ENCODE results near the gene RHO.
A peak's percentile ranks its signal among the peaks of the same experiment; 100 is the strongest.
"Not testable (repeated sequence)": the region's sequence is repeated elsewhere in the genome, so short reads cannot be mapped to it uniquely, and the experiment has no call there.

RHO gene

DNA sequence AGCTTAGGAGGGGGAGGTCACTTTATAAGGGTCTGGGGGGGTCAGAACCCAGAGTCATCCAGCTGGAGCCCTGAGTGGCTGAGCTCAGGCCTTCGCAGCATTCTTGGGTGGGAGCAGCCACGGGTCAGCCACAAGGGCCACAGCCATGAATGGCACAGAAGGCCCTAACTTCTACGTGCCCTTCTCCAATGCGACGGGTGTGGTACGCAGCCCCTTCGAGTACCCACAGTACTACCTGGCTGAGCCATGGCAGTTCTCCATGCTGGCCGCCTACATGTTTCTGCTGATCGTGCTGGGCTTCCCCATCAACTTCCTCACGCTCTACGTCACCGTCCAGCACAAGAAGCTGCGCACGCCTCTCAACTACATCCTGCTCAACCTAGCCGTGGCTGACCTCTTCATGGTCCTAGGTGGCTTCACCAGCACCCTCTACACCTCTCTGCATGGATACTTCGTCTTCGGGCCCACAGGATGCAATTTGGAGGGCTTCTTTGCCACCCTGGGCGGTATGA lies at the start of gene RHO:
Gene RHO, plus strand, starts transcription at position 51 of the 512 bp plus-strand sequence. Its CDS starts 95 bp downstream, at position 146.
- no peak for ATAC-seq

DNA sequence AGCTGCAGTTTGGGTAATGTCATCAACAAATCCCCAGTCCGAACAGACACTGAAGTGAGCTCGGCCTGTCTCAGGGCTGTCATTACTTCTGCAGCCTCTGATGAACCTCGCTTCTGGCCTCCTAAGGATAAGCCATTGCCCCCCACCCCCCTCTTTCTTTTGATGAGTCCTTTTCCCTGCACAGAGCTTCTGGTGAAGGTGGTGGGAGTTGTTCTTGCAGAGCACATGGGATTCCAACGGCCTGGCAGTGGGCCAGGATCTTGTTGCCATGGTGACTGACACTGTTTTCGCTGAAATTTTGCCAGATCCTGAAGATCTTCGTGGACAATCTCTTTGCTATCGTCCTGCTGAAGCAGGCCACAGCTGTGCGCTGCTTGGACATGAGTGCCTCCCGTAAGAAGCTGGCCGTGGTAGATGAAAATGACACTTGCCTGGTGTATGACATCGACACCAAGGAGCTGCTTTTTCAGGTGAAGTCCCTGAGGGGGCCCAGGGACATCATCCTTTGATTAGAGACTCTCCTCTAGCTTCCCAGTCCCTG lies 47.1 kb upstream of the RHO start:
- ATAC-seq = not testable (repeated sequence)

DNA sequence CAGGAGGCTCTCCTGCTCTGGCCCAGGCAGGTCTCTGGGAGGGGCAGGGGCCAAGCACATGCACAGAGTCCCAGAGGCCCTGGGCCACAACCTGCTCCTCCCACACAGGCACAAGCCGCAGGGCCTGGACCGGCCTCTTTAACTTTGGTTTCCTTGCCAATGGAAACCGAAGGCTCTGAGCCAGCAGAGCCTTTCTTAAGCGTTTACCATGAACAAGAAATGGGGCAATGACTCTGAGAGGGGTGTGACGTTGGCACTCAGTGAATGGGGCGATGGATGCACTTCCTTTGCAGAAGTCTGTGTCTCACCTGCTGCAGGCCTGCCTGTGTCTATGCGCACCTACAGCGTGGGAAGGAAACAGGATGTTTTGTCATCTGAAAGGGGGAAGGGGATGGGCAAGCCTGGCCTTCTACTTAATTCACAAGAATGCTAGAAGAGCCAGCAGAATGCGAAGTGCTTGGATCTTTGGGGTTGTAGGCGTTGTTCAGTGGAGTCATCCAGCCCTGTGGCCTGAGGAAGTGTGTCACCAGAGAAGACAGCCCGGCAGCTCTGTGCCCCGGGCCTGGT lies 46.6 kb upstream of the RHO start:
- ATAC-seq = peak; percentile 73 to 76

DNA sequence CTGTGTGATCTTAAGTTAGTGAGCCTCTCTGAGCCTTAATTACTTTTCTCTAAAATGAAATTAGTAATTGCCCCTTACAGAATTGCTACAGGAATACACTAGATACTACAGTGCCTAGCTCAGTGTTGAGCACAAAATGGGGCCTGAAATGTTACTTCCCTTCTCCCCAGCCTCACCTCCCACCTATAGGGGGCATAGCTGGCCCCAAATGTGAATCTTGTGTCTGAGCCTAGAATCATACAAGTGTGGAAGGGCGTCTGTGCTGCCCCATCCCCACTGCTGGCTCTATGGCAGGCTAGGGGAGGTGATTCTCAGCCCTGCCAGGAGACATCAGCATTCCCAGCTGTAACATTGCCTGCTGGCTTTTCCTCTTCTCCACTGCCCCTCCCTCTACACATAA lies 45.7 kb upstream of the RHO start:
- no peak for ATAC-seq

DNA sequence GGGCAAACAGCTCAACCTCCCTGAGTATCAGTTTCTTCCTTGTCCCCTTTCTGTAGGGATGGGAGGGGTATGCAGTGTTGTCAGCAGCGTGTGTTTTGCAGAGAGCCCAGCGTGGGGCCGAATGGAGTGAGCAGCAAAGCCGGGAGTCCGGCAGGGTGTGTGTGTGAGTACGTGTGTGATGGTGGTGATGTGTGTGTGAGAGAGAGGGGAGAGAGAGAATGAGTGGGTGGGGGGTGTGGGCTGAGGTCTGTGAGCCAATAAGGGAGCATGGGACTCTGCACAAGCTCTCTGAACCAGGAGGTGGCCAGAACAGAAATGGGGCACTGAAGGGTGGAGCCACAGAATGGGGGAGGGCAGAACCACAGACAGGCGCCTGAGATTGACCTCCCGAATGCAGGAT lies 44.6 kb upstream of the RHO start:
- no peak for ATAC-seq

DNA sequence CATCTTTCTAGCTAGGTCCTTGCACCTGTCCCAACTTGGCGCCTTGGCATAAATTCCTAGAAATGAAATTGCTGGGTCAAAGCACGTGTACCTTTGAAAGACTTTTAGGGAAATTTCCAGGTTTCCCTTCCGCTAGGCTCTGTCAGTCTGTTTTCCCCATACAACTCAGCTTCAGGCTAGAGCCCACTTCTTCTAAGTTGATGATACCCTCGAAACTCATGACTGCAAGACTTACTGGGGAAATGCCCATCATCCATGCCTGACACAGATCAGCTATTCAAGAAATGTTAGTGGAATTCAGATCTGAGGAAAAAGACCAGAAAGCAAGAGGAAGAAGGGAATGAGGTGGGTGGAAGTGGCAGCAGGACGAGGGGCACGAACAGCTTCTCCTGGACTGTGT lies 43.3 kb upstream of the RHO start:
- ATAC-seq = not testable (repeated sequence)

DNA sequence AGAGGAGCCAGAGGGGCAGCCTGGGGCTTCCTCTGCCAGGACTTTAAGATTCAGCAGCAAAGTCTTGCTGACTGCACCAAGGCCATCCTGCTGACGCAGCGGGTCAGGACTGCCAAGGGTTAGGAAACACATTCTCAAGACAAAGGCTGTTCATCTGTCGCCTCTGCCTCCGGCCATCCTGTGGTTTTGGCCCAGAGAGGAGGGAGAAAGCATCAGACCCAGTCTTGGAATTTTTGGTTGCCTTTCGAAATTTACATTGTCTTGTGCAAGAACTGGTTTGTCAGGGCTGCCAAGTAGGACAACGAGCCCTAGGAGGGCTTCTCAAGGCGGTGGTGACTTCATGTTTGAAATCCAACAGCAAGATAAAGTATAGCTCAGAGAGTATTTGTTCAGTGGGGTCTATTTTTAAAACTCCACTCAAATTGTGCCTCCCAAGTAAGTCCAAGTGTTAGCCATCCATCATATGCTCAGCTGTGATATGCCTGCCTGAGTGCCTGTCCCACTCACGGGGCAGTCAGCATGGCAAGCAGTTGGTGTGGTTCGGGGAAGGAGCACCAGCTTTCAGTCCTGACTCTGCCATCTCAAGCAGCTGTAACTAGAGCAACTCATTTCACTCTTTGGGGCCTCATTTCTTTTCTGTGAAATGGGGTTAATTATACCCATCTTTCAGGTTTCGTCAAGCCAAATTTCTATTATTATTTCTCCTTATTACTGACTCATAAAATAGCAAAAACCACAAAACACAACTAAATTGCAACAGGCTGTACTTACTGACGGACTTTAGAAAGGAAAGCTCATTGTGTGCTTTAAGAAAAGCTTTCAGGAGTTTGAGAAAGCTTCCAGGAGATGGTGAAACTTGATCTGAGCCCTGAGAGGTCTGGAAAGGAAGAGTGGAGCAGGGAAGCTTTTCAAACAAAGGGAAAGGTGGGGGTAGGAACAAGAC lies 42.4 kb upstream of the RHO start:
- ATAC-seq = peak; percentile 31 to 37

DNA sequence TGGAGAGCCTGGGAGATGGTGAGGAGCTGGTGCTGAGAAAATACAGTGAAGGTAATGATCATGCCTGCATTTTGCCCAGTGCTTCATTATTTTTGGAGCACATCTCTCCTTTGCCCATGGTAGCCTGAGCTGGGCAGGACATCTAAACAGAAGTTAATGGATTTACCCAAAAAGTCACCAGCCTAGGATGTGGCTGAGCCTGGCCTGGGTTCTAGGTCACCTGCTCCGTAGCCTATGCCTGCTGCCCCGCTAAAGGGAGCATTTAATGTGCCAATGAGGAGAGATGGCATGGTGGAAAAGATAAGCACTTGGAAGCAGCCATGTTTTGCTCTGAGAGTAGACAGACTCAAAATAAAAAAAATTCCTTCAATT lies 41.8 kb upstream of the RHO start:
- no peak for ATAC-seq

DNA sequence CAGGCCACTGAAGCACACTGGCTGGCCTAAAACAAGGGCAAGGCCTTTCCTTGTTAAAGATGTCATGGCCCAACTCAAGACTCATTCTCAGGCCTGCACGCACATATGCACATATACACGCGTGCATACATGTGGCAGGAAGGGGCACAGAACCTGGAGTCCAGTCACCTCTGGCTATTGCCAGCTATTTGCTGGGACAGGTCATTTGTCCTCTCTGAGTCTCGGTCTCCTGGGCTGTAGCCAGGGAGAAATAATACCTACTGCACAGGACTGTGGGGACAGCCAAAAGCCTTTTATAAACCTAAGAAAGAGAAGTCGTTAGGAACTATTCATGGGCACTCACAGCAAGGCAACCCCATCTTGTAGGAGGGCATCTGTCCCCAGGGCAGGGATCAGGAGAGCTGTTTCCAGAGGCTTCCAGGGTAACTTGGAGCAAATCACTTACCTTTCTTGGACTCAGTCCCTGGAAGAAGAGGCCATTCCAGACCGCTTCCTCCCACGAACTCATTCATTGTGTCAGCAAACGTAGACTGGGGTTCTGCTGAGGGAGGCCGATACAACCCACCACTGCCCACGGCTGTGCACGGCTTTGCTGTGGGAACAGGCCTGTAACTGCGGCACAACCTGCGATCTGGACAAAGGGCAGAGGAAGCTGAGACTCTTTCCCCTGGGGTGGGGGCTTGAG lies 41.1 kb upstream of the RHO start:
- no peak for ATAC-seq

DNA sequence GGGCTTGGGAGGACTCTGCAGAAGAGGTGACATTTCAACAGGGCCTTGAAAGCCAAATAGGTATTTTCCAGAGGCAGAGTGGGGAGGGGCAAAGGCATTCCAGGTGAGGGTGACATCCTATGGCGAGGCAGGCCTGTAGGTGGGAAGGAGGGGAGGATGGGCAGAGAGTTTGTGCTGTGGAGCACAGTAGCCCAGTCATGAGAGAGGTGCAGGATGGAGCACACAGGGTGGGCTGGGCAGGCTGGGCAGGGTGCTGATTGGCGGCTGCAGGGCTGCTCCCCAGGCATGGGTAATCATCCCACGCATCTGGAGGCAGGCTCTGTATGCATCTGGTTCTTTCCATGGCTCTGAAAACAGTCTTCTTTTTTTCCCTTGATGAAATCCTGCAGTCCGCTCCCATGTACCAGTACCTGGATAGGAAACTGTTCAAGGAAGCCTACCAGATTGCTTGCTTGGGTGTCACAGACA lies 40.5 kb upstream of the RHO start:
- ATAC-seq = not testable (repeated sequence)

DNA sequence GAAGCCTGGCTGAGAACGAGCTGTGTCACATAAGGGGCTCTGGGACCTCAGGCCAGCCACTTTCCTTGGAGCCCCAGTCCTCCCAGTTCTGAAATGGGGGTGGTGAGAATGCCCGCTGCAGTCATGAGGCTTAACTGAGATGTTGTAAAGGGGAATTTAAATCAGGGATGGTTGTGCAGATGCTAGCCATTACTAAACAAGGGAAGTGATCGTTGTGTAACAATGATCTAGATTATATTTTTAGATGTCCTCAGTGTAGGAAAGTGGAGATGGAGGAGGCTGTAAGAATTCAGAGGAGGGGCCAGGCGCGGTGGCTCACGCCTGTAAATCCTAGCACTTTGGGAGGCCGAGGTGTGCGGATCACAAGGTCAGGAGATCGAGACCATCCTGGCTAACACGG lies 39.2 kb upstream of the RHO start:
- ATAC-seq = not testable (repeated sequence)

DNA sequence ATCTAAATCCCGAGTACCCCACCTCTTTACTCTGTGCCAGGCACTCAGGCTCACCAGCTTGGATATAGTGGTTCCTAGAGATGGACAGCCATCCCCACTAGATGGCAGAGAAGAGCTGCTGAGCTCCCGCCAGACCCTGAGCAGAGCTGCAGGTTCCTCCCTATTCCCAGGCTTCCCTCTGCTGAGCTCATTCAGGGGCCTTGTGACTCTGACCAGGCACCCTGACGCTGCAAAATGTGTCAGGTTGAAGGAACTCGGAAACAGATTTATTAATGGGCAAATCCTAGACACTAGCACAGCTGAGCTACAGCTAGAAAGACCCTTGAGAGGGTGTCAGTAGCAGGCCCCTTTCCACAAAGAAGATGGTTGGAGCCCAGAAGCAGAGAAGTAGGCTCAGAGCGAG lies 38.2 kb upstream of the RHO start:
- ATAC-seq = peak; percentile 69 to 84

DNA sequence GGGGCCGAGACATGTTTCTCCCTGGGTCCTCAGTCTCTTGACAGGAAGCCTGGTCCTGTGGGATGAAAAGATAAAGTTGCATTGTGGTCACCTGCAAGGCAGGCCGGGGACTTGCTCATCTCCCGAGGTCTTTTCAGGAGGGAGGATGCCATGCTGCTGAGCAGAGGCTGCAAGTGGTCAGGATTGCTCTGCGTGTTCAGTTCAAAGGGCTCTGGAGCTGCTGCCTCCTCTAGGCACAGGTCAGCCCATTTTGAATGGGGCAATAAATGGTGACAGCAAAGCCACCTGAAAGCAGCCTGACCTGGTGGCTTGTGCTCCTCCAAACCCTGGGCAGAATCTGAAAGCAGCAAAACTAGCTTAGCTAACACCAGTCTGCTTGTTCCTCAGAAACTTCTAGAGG lies 37.4 kb upstream of the RHO start:
- ATAC-seq = not testable (repeated sequence)

DNA sequence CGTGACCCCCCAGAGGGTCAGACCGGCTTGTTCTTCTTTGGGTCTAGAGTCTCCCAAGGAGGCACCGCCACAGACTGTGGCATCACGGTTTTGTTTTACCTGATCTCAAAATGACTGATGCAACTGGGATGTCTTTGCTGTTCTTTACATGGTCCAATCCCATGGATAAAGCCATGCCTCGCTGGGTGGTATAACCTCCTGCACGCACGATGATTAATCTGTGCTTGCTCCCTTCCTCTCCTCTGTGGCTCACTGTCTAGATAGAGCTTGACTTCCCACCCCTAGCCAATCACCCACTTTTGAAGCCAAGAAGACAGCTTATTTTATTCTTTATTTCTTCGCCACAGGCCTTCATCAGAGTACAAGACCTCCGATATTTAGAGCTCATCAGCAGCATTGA lies 36.6 kb upstream of the RHO start:
- ATAC-seq = no peak

DNA sequence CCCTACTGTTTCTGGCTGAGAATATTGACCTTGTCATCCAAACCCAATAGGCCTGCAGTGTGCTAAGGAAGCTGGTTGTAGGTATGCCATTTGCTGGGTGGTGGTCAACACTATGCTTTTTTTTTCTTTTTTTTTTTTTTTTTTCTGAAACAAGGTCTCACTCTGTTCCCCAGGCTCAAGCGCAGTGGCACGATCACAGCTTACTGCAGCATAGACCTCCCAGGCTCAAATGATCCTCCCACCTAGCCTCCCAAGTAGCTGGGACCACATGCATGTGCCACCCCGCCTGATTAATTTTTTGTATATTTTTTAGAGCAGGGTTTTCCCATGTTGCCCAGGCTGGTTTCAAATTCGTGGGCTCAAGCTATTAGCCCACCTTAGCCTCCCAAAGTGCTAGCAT lies 35.7 kb upstream of the RHO start:
- ATAC-seq = no peak

DNA sequence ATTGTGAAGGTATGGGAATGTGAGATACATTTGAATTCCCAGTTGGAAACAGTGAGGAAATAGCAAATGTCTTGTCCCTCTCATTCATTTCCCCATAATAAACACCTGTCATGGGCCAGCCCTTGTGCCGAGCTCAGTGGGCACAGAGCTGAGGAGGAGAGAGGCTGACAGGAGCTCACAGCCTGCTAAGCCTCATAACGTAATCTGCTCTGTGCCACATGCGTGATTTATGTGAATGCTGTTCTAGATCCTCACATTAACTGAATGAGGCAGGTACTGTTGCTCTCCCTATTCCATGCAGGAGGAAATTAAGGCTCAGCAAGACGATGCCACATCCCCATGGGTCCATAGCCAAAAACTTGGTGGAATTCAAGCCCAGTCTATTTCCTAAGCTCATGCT lies 35.2 kb upstream of the RHO start:
- ATAC-seq = no peak

DNA sequence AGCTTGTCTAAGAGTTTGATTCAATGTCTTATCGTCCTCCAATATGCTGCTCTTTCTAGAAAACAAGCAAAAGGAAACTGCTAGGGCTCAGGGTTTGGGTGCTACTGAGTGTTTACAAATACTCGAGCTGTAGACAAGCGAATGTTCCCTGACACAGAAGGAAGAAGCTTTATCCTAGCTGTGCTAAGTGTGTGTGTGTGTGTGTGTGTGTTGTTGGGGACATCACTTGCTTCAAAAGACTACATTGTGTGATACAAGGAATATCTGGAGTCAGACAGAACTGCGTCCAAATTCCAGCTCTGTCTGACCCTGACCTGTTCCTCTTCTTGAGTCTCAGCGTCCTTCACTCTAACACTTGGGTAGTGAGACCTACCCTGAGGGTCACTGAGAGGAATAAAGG lies 33.9 kb upstream of the RHO start:
- ATAC-seq = not testable (repeated sequence)

DNA sequence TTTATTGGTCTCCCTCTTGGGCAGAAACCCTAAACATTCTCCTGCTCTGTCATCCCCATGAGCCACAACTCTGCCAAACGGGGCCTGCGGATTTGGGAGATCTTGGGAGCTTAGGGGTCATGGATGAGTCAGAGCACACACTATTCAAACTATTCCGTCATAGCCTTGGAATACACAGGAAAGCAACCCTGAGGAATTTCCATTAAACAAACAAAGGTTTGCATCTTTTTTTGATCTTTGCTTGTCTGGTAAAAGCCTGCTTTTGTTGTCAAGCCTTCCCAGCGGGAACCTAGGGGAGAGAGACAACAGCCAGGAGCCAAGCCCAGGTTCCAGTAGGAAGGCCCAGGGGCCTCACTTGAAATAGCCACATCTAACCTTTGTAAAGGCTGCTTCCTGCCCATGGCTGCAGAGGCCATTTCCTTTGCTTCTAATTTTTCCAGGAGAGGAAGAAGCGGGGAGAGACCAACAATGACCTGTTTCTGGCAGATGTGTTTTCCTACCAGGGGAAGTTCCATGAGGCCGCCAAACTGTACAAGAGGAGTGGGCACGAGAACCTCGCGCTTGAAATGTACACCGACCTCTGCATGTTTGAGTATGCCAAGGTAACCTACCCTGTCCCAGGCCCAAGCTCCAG lies 33.3 kb upstream of the RHO start:
- ATAC-seq = not testable (repeated sequence)

DNA sequence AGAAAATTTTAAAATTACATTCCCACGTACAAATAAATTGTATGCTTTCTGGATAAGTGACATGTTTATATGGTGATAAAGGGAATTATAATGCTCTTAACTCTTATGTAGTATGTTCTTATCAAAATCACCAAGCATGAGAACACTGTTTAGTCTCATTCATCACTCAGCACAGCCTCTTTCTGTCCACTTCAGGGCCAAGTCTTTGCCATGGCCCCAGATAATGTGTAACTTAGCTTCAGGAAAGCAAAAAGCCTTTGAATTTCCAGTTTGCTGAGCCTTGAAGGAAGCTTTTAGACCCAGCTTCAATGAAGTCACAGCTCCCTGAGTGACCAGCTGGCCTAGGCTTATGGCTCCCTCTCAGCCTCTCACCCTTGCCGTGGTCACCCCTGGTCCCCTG lies 30.6 kb upstream of the RHO start:
- not testable (repeated sequence) for ATAC-seq

DNA sequence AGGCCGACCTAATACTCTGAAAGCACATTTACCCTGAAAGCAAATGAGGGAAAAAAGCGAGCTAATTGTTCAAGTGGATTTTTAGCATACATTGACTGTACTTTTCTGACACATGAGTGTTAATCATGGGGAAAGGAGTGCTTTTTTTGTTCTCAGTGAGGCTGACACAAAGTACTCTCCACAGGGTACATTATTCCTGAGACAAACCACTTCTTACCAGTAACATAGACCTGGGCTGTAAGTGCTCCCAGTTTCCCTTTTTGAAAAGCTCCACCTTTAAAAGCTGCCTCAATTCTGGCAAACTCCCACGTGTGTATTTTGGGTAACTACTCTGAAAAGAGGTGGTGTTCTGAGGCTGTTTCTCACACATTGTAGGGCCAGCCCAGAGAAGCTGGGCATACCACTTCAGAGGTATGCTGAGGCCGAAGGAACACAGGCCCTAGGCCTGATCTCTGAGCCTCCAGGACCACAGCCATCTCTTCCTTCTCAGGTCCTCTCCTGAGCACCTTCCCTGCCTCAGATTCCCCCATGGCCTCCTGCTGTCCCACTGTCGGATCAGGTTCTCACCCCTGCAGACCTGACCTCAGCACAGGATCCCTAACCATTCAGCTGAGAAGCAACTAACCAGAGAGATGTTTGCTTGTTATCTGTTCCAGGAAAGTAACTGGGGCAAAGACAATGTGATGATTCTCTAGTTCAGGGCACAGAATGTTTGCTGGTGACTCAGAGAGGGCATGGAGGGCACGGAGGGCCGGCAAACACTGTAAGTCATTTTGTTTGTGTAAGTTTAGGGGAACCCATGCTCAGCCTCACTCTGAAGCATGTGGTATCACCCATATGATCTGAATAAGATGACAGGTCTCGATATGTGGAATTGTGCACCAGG lies 29.6 kb upstream of the RHO start:
- ATAC-seq = not testable (repeated sequence)

DNA sequence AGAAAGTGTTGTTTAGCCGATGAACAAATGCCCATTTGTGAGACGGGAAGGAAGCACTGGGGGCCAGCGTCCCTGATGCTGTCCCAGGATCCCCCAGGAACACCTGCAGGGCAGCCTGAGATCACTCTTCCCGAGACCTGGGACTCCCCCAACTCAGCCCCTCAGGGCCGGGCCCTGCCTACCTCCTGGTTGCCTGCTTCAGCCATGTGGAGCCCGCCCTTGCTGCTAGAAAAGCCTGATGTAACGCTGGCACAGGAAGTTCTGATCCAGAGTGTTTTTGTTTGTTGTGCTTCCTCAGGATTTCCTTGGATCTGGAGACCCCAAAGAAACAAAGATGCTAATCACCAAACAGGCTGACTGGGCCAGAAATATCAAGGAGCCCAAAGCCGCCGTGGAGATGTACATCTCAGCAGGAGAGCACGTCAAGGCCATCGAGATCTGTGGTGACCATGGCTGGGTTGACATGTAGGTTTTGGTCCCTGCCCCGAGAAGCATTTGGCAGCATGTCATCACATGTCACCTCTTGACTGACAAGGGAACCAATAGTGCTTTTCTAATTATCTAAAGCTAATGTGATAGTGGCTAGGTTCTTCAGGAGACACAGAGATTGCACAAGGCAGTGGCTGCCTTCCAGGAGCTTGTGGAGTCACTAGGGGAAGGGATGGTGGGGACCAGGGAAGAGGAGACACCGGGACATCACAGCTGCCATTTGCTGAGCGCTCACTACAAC lies 28.7 kb upstream of the RHO start:
- not testable (repeated sequence) for ATAC-seq
